ENCODE data around the gene C2orf80.
"Not testable (repeated sequence)": the region's sequence is repeated elsewhere in the genome, so short reads cannot be mapped to it uniquely, and the experiment has no call there.

Gene C2orf80

GRCh38 chr2:208189810-208190503, at the start of gene C2orf80:
Gene C2orf80 (minus strand): TSS chr2:208190030. CDS start chr2:208186986, 3,044 bp downstream.
- DNase-seq (ENCODE audit: low read depth), result no peak

GRCh38 chr2:208235860-208236259, 46.0 kb upstream of the C2orf80 start:
- no peak for DNase-seq (ENCODE audit: low read depth)

GRCh38 chr2:208234786-208235185, 45.0 kb upstream of the C2orf80 start:
- no peak for DNase-seq (ENCODE audit: low read depth)

- no peak for DNase-seq (ENCODE audit: low read depth)
Measured at GRCh38 chr2:208228476-208228875, 38.6 kb upstream of the C2orf80 start.

GRCh38 chr2:208227581-208228232, 37.9 kb upstream of the C2orf80 start:
- no peak for DNase-seq (ENCODE audit: low read depth)

GRCh38 chr2:208224802-208225201, 35.0 kb upstream of the C2orf80 start:
- no peak for DNase-seq (ENCODE audit: low read depth)

- no peak for DNase-seq (ENCODE audit: low read depth)
Measured at GRCh38 chr2:208222351-208222750, 32.5 kb upstream of the C2orf80 start.

- not testable (repeated sequence) for DNase-seq (ENCODE audit: low read depth)
Measured at GRCh38 chr2:208221873-208222272, 32.0 kb upstream of the C2orf80 start.

DNA sequence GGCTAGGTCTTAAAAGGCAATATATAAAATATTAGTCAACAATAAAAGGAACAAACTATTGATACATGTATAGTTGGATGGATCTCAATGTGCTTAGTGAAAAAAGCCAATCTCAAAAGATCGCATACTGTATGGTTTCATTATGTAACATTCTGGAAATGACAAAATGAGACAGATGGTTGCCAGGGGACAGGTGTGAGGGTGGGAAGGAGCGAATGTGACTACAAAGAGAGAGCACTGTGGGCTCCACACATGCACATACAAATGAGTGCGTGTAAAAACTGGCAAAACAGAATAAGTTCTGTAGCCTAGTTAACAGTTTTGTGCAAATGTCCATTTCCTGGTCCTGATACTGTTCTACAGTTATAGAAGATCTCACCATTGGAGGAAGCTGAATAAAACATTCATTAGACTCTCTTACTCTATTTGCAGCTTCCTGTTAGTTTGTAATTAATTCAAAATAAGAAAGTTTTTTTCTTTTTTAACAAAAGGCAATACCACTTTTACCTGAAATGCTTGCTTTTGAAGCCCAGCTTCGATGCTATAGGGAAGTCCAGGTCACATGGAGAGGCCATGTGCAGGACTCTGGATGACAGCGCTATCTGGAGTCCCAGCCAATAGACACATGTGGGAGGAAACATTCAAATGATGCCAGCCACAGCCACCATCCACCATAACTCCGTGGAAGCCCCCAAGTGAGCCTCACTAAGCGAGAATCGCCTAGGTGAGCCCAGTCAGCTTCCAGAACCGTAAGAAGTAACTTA, 21.0 kb upstream of the C2orf80 start:
- no peak for DNase-seq (ENCODE audit: low read depth)

GRCh38 chr2:208208335-208209085, 18.7 kb upstream of the C2orf80 start:
- no peak for DNase-seq (ENCODE audit: low read depth)

GRCh38 chr2:208207769-208208168, 17.9 kb upstream of the C2orf80 start:
- DNase-seq (ENCODE audit: low read depth), result no peak

GRCh38 chr2:208204166-208204565, 14.3 kb upstream of the C2orf80 start:
- no peak for DNase-seq (ENCODE audit: low read depth)

GRCh38 chr2:208195531-208195930, 5.7 kb upstream of the C2orf80 start:
- no peak for DNase-seq (ENCODE audit: low read depth)

DNA sequence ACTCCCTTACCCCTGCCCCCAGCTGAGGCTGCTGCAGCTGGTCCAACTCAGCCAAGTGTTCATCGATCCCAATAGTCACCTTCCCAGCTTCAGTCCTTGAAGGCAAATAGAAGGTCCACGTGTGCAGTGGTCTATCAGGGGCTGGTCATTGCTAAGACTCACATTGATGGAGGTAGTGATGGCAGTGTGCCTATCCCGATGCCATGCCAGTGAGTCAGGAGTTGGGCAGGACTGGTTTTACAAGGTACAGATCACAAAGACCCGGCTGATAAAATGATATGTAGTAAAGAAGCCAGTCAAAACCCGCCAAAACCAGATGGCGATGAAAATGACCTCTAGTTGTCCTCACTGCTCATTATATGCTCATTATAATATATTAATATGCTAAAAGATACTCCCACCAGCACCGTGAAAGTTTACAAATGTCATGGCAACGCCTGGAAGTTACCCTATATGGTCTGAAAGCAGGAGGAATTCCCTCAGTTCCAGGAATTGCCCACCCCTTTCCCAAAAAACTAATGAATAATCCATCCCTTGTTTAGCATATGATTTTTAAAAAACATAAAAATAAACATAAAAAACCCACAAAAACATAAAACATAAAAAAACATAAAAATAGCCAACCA, 2.9 kb upstream of the C2orf80 start:
- DNase-seq (ENCODE audit: low read depth), result no peak

DNA sequence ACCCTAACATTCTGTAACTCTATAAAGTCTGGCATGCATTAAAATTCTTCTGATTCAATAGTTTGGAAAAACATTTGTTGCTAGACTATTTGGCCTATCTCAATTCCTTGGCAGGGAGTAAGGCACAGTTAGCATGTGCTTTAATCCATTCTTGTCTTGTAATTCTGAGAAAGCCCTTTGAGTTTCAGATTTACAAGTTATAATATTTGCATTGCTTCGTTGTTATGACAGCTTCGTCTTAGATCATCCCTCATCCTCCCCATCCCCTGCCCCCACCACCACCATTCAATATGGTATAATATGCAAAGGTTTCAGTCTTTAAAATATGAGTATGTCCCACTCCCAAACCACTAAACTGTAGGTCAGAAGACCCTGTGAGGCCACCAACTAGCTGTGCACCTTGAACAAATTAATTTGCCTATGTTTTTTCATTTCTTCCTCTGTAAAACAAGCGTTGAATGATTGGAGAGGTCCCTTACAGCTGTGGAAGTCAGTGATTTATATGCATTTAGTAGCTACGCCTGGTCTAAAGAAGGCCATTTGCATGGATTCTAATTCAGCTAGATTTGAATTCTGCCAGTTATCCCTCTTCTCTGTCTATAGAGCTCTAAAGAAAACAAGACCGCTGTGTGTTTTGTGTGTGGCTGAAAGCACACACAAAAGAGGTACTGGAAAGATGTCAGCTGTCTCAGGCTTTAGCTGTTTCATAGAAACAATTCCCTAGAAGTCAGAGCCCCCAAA, 591 bp downstream of the C2orf80 start:
- no peak for DNase-seq (ENCODE audit: low read depth)

DNA sequence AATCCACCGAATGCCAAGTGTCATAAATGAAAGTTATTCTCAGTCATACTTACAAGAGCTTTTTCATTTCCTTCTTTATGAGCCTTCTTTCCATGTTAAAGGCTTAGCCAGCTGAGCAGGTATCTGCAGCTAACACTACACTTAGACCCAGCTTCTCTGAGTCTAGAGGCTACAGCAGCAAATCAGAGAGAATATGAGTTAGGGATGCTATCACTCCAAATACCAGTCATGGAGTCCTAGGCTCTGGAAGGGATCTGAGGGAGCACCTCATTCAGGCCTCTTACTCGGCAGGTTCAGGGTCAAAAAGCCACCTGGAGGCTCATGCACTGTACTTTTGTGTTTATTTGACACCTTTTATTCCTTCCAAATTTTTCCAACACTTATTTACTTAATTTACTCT, 2.9 kb downstream of the C2orf80 start:
- no peak for DNase-seq (ENCODE audit: low read depth)

DNA sequence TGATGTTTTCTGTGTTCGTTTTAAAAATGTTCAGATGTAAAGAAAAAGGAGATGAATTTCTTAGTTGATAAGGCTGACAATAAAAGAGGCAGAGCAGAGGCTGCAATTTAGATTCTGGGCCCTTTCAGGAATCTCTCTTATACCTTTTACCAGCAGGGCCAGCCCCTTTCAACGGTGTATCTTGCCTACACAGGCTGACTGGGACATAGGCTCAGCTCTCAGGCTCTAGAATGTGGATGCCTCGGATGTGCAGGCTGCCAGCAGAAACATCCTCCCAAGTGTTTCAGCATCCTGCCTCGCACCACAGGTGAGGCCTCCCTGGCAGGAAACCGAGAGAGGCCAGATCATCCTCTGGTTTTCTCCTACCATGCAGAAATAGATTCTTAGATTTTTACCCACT, 3.4 kb downstream of the C2orf80 start:
- no peak for DNase-seq (ENCODE audit: low read depth)

GRCh38 chr2:208183972-208184705, 5.7 kb downstream of the C2orf80 start:
- no peak for DNase-seq (ENCODE audit: low read depth)

- no peak for DNase-seq (ENCODE audit: low read depth)
Measured at GRCh38 chr2:208183526-208183925, 6.3 kb downstream of the C2orf80 start.

DNA sequence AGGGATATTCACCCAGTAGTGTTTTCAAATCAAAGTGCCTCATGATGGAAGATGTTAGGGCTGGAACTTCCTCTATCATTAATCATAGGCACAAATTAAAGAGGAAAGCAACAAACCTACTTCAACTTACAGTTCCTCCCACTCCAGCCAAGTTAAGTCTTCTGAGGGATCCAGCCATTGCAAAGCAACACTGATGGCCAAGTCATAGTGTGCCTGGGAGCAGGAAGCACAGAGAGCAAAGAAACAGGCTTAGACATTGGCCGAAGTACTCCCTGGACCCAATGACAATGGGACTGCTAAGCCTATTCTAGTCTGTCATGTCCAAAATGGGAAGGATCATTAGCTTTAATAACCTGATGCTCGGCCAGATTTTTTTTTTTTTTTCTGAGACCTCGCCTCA, 7.0 kb downstream of the C2orf80 start:
- no peak for DNase-seq (ENCODE audit: low read depth)
